Measurements from ENCODE around the gene ATG4C.

ATG4C gene

GRCh38 chr1:62841587-62842169, 57.7 kb downstream of the ATG4C start:
- DNase-seq (ENCODE audit: low read depth): no peak

- DNase-seq (ENCODE audit: low read depth): no peak
These were observed 60.1 kb downstream of the ATG4C start for GRCh38 chr1:62844030-62844429.

GRCh38 chr1:62849031-62849430, 65.1 kb downstream of the ATG4C start:
- no peak for DNase-seq (ENCODE audit: low read depth)

- no peak for DNase-seq (ENCODE audit: low read depth)
These were observed 68.3 kb downstream of the ATG4C start for GRCh38 chr1:62852253-62852652.

GRCh38 chr1:62856960-62857359, 73.0 kb downstream of the ATG4C start:
- no peak for DNase-seq (ENCODE audit: low read depth)

- DNase-seq (ENCODE audit: low read depth): no peak
These were observed 85.4 kb downstream of the ATG4C start for GRCh38 chr1:62869217-62869754.

GRCh38 chr1:62870148-62870547, 86.2 kb downstream of the ATG4C start:
- DNase-seq (ENCODE audit: low read depth): no peak

GRCh38 chr1:62875676-62876075, 91.7 kb downstream of the ATG4C start:
- no peak for DNase-seq (ENCODE audit: low read depth)

- DNase-seq (ENCODE audit: low read depth): no peak
These were observed 92.6 kb downstream of the ATG4C start for GRCh38 chr1:62876535-62876934.

- DNase-seq (ENCODE audit: low read depth): no peak
These were observed 93.6 kb downstream of the ATG4C start for GRCh38 chr1:62877579-62877978.

- no peak for DNase-seq (ENCODE audit: low read depth)
These were observed 96.0 kb downstream of the ATG4C start for GRCh38 chr1:62879962-62880361.

- DNase-seq (ENCODE audit: low read depth): no peak
These were observed 98.5 kb downstream of the ATG4C start for GRCh38 chr1:62882201-62883104.

- no peak for DNase-seq (ENCODE audit: low read depth)
These were observed 100.3 kb downstream of the ATG4C start for GRCh38 chr1:62884156-62884740.

- no peak for DNase-seq (ENCODE audit: low read depth)
These were observed 104.0 kb downstream of the ATG4C start for GRCh38 chr1:62887799-62888507.

- no peak for DNase-seq (ENCODE audit: low read depth)
These were observed 108.1 kb downstream of the ATG4C start for GRCh38 chr1:62891956-62892562.

- no peak for DNase-seq (ENCODE audit: low read depth)
These were observed 113.9 kb downstream of the ATG4C start for GRCh38 chr1:62897788-62898187.

- DNase-seq (ENCODE audit: low read depth): no peak
These were observed 116.6 kb downstream of the ATG4C start for GRCh38 chr1:62900566-62900965.

- no peak for DNase-seq (ENCODE audit: low read depth)
These were observed 117.7 kb downstream of the ATG4C start for GRCh38 chr1:62901650-62902049.

- DNase-seq (ENCODE audit: low read depth): no peak
These were observed 119.6 kb downstream of the ATG4C start for GRCh38 chr1:62903522-62903921.

- no peak for DNase-seq (ENCODE audit: low read depth)
These were observed 120.3 kb downstream of the ATG4C start for GRCh38 chr1:62903982-62904855.

GRCh38 chr1:62904856-62905225, 120.9 kb downstream of the ATG4C start:
- no peak for DNase-seq (ENCODE audit: low read depth)

All from stimulated activated CD8-positive, alpha-beta memory T cell treated with anti-CD3 and anti-CD28 coated beads, Interleukin-4, amount 100 ng/mL, for 24 hours (primary cell).